Inflammatory macrophage (primary cell): ENCODE measurements around the gene PRDM16.

ENCODE experiments used
- DNase-seq, 2 donors: peaks; one replicate each; pipeline ENCODE4 v3.0.0-alpha.2; 2020 to 2022

The PRDM16 gene

DNA sequence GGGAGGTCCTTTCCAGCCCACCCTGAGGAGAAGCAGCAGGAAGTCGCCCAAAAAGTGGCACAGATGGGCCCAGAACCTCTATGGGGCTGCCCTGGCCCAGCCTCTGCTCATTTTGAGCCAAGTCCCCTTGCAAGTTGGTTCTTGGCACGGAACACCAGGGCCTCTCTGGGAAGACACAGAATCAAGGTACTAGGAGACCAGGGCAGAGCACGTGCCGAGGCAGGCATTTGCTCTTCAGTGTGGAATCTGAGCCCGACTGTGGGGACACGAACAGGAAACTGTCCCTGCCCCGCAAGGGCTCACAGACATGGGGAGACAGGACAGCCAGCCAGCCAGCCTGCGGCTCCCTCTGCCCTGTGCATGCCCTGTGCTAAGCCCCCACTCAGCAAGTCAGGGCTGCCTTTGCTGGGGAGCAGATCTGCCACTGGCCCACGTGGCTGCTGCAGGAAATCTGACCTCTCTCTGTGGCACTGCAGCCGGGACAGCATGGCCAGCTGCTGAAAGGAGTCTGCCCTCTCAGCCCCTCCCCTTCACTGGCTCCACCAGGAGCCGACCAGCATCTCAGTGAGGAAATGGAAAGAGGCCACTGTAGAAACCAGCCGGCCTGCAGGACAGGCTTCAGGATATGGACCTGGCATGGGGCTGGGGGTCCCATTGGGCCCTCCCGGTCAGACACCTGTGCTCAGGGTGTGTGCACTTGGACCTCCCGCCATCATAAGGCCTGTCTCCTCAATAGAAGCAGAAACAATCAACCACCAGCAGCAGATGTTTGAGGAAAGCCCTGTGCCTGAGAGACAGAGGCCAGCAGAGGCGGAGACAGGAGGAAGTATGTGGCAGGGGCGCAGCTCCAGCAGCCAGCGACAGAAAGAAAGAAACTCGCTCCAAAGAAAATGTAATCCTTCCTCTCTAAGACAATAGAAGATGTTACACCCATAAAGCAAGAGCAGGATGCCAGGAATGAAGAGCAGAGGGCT, 389.2 kb downstream of the PRDM16 start:
- DNase-seq, result peak in 1 of 2 donors; percentile 17

DNA sequence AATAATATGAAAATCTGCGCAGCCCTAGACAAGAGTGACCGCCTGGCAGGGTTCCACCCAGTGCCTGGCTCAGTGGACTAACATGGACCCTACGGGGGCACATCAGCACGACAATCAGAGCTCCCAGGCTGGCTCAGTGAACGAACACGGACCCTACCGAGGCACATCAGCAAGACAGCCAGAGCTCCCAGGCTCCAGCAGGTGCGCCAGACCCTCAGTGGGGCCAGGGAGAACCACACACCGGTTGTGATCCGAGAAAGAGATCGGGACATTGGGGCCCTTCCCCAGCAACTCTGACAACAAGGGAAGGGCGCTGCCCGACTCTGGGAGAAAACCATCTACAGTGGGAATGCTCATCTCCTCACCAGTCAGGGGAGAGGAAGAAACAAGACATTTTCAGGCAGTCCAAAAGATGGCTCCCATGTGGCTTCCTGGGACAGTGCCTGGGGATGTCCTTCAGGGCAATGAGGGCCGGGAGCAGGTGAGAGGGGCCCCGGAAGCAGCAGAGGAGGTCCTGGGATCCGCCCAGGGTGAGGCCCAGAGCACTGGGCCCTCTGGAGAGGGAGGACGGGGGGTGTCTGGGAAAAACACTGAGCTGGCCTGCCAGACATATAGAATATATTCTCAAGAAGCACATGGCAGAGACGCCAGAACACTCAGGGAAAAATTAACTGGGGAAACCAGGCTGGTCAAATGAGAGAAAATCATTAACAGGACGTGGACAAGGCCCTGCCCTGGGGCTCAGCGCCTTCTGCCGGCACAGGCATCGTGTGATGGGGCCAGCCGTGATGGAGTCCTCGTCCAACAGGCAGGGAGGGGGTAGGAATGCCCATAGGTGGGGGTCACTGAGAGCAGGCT, 390.3 kb downstream of the PRDM16 start:
- DNase-seq, result no peak

DNA sequence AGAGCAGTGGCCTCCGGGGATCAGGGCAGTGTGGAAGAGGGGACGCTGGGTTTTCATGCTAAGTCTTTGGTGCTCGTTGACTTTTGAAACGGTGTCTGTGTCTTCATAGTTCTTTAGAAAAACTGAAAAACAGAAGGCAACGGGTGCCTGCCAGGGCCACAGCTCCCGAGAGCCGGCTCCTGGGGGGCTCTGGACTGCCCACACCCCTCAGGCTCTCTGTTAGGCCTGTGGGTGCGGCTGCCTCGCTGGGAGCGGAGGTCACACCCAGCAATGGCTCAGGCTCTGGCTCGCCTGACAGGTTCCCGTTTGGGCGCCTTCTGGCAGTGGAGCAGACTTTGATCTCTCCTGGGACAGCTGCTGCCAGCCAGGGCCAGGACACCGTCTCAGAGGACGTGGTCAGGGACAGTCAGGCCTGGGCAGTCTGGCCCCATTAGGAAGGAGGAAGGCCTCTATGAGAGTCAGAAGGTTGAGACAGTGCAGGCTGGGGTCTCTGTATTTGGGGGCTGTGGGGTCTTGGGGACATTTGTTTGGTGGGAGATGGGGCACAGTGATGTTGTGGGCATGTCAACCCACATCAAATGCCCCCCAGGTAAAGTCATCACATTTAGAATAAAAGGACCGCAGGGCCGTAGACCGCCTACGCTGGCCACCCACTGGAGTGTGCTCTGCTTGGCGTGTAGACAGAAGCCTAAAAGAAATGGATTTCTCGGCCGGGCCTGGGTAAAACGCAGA, 391.1 kb downstream of the PRDM16 start:
- no peak for DNase-seq

DNA sequence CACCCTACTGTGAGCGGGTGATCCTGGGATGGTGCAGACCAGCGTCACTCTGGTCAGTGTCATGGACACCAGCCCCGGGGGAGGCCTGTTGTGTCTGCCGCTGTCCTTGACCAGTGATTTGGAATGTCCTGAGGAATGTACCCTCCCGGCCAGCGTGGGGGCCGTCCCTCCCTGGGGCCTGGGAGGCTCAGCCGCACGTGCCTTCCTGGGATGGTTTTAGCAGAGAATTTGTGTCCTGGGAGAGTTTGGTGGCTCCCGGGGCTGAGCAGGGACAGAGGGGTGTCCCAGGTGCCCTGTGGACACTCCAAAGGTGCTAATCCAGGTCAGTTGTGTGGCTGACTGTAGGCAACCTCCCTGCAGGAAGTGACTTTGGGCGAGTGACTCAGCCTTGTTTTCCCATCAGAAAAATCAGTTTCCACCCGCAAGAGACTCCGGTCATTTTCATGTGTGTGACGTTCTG, 391.7 kb downstream of the PRDM16 start:
- DNase-seq, result no peak

DNA sequence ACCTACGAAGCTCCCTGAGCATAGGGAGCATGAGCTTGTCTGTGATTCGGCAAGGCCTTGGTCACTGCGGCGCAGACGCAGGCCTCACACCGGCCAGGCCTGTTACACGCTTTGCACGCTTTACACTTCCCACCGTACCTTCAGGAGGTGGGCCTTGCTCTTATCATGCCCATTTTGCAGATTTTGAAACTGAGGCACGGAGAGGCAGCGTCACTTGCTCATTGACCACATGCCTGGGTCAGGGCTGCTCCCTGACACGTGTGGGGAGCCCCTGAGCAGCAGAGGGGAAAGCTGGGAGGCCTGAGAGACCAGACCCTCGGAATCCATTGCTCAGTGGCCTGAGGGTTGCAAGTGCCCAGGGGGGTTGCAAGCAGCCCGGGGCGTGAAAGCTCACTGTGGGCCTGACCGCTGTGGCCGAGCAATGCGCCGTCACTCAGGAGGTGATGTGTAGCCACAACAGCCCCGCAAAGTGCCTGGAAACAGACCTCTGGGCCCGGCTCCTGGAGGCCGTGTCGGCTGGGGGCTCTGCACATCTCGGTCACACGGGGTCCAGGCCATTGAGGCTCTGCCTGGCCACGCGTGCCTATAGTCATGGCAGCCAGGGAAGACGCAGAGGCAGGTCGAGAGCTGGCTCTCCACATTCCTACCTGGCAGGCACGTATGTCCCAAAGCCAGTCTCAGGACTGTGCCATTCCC, 392.4 kb downstream of the PRDM16 start:
- DNase-seq, result no peak

DNA sequence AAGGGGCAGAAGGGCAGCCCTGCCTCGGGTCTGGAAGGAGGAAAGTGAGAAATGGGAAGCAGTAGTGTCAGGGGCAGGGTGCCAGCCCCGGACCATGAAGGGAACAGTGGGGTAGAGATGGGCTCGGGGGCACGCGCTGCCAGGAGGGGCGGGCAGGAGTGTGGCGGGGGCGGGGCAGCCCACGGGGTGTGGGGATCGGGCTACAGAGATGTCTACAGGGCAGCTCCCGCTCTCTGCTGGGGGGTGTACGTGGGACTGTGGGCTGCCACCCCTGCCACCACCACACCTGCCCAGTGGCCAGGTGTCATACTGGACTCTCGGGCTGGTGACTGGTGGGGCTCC, 392.9 kb downstream of the PRDM16 start:
- no peak for DNase-seq

DNA sequence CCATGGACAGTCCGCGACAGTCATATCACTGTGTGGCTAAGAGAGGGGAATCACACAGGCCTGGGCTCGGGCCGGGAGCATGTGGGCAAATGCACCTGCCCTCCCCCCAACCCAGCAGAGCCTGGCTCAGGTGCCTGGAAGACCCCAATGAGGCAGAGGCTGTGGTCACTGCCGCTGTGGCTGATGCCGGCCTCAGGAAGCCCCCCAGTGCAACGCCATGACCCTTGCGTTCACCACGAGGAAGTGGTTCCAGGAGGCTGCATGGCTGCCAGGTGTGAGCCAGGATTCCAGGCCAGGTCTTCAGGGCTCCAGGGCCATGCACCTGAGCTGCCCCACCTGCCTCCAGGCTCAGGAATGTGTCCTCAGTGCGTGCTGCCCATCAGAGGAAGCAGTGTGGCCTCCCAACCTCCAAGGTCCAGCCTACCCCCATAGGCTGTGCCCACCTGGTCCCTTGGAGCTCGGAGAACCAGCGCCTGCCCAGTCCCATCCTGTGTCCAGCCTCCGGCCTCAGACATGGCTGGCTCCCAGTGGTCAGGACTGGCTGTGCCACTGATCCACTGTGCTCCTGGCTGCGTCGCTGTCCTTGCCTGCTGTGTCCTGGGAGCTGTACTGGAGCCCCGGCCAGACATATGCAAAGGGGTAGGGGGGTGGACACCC, 393.5 kb downstream of the PRDM16 start:
- no peak for DNase-seq

GRCh38 chr1:3463013-3463385, 394.0 kb downstream of the PRDM16 start:
- DNase-seq, result no peak

DNA sequence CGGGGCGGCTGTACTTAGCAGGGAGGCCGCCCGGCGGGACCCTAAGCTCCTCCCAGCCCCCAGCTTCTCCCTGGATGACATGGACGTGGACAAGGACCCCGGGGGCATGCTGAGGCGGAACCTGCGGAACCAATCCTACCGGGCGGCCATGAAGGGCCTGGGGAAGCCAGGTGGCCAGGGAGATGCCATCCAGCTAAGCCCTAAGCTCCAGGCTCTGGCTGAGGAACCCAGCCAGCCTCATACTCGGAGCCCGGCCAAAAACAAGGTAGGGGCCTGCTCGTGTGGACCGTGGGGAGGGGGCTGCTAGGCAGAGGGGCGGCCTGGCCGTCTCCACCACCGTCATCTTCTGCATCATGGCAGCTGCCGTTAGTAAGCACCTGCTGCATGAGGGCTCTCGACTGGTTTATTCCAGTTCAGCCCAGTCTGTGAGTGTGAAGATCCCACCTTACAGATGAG, 394.4 kb downstream of the PRDM16 start:
- no peak for DNase-seq

GRCh38 chr1:3463891-3464648, 395.1 kb downstream of the PRDM16 start:
- DNase-seq, result no peak

DNA sequence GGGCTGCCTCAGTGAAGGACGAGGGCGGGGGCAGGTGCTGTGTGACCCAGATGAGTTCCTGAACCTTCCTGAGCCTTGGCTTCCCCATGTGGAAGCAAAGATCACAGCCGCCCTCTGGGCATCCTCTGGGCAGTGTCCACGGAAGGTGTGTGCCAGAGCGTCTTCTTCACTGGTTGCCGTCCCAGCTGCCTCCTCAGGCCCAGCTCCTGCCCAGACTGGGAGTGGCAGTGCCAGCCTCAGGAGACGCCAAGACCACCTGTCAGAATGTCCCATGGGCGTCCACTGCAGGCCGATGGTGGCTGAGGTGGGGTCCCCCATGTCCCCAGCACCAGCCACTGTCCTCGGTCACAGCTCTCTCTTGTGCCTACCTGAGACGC, 395.6 kb downstream of the PRDM16 start:
- DNase-seq, result no peak

GRCh38 chr1:3465091-3465934, 396.3 kb downstream of the PRDM16 start:
- DNase-seq, result no peak

DNA sequence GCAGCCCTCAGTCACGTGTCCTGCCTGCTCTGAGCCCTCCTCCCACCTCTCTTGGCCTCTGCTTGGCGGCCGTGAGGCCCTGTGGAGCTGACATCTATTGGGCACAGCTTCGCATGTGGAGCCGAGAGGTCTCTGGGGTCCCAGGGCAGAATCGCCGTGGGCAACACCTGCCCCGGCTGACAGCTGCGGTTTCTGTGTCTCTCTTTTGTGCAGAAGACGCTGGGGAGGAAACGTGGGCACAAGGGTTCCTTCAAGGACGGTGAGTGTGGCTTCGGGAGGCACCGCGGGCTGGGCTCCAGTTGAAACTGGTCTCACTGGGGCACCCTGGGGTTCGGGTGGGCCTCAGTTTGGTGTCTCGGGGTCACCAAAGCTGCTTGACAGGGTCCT, 396.9 kb downstream of the PRDM16 start:
- no peak for DNase-seq

DNA sequence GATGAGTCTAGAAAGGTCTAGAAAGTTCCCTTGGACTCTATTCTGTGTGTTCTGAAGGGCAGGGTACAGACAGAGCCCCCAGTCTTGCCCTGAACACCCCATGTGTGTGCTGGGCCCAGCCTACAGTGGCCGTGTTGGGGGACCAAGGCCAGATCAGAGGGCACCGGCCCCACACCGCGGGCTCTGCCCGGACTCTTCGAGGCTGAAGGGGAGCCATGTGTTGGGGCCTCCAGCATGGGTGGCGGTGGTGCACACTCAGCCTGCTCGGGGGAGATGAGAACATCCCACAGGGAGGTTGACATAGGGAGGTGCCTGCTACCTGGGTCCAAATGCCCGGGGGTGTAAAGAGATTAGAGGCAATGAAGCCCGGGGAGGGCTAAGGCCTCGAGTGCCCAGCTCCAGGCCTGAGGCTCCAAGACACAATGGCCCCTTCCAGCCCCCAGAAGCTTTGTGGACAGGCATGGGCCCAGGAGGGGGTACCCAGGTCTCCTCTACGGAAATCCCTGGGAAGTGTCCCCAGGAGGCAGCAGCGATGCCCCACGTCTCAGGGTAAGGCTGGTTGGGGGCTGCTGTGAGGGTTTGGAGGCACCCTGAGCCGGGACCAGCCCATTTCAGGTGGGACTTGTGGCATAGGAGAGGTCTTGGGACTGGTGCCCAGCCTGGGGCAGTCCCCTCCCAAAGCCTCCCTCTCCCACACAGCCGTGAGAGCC, 397.5 kb downstream of the PRDM16 start:
- no peak for DNase-seq

GRCh38 chr1:3467096-3468036, 398.4 kb downstream of the PRDM16 start:
- DNase-seq, result no peak

DNA sequence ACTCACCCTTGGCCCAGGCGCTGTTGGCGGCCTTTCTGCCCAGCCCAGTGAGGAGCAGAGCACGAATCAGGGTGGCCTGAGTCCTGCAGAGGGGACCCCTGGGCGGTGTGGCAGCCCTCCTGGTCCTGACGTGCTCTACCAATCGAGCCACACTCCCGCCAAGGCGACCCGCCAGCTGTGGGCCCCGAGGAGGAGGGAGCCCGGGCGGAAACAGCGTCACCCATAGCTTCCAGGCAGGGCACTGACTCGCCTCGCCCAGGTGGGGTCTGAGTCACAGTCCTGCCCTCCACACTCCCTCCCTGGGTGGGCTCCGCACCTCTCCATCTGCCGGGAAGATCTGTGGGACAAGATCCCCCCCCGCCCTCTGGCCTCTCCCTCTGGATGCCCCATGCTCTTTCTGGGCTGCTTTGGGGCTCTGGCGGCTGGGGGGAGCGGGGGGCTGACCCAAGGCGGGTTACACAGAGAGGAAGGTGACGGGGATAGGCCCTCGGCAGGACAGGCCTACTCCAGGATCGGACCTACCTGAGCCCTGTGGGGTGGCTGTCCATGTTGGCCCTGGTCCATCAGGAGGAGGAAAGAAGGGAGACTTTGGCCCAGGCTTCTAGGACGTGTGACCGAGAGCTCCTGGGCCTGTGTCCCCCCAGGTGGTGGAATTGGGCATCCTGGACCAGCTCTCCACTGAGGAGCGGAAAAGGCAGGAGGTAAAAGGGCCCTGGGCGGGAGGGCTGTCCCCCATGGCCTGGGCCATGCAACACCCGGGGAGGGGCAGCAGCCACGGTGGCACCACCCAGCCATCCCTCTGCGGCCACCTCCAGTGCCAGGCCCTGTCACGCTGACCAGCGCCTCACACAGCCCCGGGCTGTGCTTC, 399.5 kb downstream of the PRDM16 start:
- DNase-seq, result no peak
